H9 (cell line): Measurements from ENCODE around the gene PCARE. TPM values are rescaled to one million over a fixed set of nuclear protein-coding genes. Genes with fewer than 3 reads are reported as not detected.

Experiments used
- DNase-seq: peaks from one replicate; pipeline ENCODE4 v3.0.0-alpha.2; 2017
- H2AFZ ChIP-seq: one replicate; pipeline ENCODE4 v1.6.1; 2013; ENCODE audit warnings: mild to moderate bottlenecking, low read length, control low read depth, moderate library complexity
- H2AK5ac ChIP-seq: 2 replicates; pipeline ENCODE4 v1.6.1; 2013; ENCODE audit warnings: low read length, control low read depth, mixed read lengths; ENCODE audit not compliant: insufficient read length
- H2BK120ac ChIP-seq: one replicate; pipeline ENCODE4 v1.6.1; 2013; ENCODE audit warnings: low read depth, mild to moderate bottlenecking, low read length, control low read depth, inconsistent platforms; ENCODE audit not compliant: poor library complexity, severe bottlenecking
- H2BK12ac ChIP-seq: 2 replicates; pipeline ENCODE4 v1.6.1; 2013; ENCODE audit warnings: low read length, control low read depth, mixed read lengths, low read depth; ENCODE audit not compliant: insufficient read length
- H2BK15ac ChIP-seq: 2 replicates; pipeline ENCODE4 v1.6.1; 2013; ENCODE audit warnings: low read depth, low read length, control low read depth
- H2BK20ac ChIP-seq: one replicate; pipeline ENCODE4 v1.6.1; 2013; ENCODE audit warnings: low read depth, mild to moderate bottlenecking, low read length, control low read depth, inconsistent platforms; ENCODE audit not compliant: poor library complexity, severe bottlenecking
- H2BK5ac ChIP-seq: 2 replicates; pipeline ENCODE4 v1.6.1; 2013; ENCODE audit warnings: low read length, control low read depth, mixed read lengths; ENCODE audit not compliant: insufficient read length
- H3K14ac ChIP-seq: 2 replicates; pipeline ENCODE4 v1.6.1; 2013; ENCODE audit warnings: low read length, control low read depth; ENCODE audit not compliant: insufficient read depth
- H3K18ac ChIP-seq: 2 replicates; pipeline ENCODE4 v1.6.1; 2013; ENCODE audit warnings: low read depth, mild to moderate bottlenecking, mixed read lengths, low read length, control low read depth; ENCODE audit not compliant: insufficient read length
- H3K23ac ChIP-seq: 2 replicates; pipeline ENCODE4 v1.6.1; 2013; ENCODE audit warnings: low read length, control low read depth, mixed read lengths, low read depth; ENCODE audit not compliant: insufficient read length
- H3K23me2 ChIP-seq: 2 replicates; pipeline ENCODE4 v1.6.1; 2013; ENCODE audit warnings: low read depth, mild to moderate bottlenecking, mixed read lengths, low read length, control low read depth; ENCODE audit not compliant: insufficient read length, poor library complexity, severe bottlenecking
- H3K27ac ChIP-seq: 2 replicates; pipeline ENCODE4 v1.5.1; 2013; ENCODE audit warnings: low read length, control low read depth, mixed read lengths, low read depth; ENCODE audit not compliant: insufficient read length
- H3K27me3 ChIP-seq: 2 replicates; pipeline ENCODE4 v1.6.1; 2013; ENCODE audit warnings: low read length, control low read depth, inconsistent platforms; ENCODE audit not compliant: insufficient read depth
- H3K4ac ChIP-seq: 2 replicates; pipeline ENCODE4 v1.6.1; 2013; ENCODE audit warnings: low read depth, mild to moderate bottlenecking, control low read depth, inconsistent platforms, low read length, moderate library complexity
- H3K4me1 ChIP-seq: 2 replicates; pipeline ENCODE4 v1.6.1; 2013; ENCODE audit warnings: low read length, control low read depth, inconsistent platforms; ENCODE audit not compliant: insufficient read depth
- H3K4me2 ChIP-seq: 2 replicates; pipeline ENCODE4 v1.6.1; 2013; ENCODE audit warnings: low read length, control low read depth, mixed read lengths; ENCODE audit not compliant: insufficient read length, insufficient read depth
- H3K56ac ChIP-seq: 2 replicates; pipeline ENCODE4 v1.6.1; 2013; ENCODE audit warnings: low read depth, mild to moderate bottlenecking, mixed read lengths, low read length, control low read depth; ENCODE audit not compliant: insufficient read length
- H3K79me1 ChIP-seq: 2 replicates; pipeline ENCODE4 v1.6.1; 2013; ENCODE audit warnings: low read depth, mild to moderate bottlenecking, moderate library complexity, low read length, control low read depth, inconsistent platforms; ENCODE audit not compliant: insufficient read depth, poor library complexity, severe bottlenecking
- H3K79me2 ChIP-seq: 2 replicates; pipeline ENCODE4 v1.6.1; 2013; ENCODE audit warnings: low read length, control low read depth, inconsistent platforms; ENCODE audit not compliant: insufficient read depth
- H3K9ac ChIP-seq: 2 replicates; pipeline ENCODE4 v1.6.1; 2013; ENCODE audit warnings: low read length, control low read depth, mixed read lengths; ENCODE audit not compliant: insufficient read length; ENCODE audit errors: extremely low read depth
- H3K9me3 ChIP-seq: one replicate; pipeline ENCODE4 v1.6.1; 2013; ENCODE audit warnings: low read depth, low read length, inconsistent platforms; ENCODE audit not compliant: control insufficient read depth
- H3T11ph ChIP-seq: one replicate; pipeline ENCODE4 v1.6.1; 2013; ENCODE audit warnings: mild to moderate bottlenecking, low read length, control low read depth, inconsistent platforms
- H4K20me1 ChIP-seq: one replicate; pipeline ENCODE4 v1.6.1; 2013; ENCODE audit not compliant: control insufficient read depth, insufficient read length, insufficient read depth
- H4K5ac ChIP-seq: 2 replicates; pipeline ENCODE4 v1.6.1; 2013; ENCODE audit warnings: low read depth, mild to moderate bottlenecking, mixed read lengths, low read length, control low read depth; ENCODE audit not compliant: insufficient read length
- H4K8ac ChIP-seq: replicated peaks from 2 replicates; pipeline ENCODE4 v1.6.1; 2013; ENCODE audit warnings: low read length, control low read depth, mixed read lengths, low read depth; ENCODE audit not compliant: insufficient read length
- H4K91ac ChIP-seq: 2 replicates; pipeline ENCODE4 v1.6.1; 2013; ENCODE audit warnings: low read depth, mild to moderate bottlenecking, moderate library complexity, mixed read lengths, low read length, control low read depth; ENCODE audit not compliant: insufficient read length
- H3K27ac Mint-ChIP-seq, 3 experiments: 2 replicates in 2 of 3; 3 replicates in 1 of 3; pipeline ENCODE4 v1.8.0; 2020 to 2021; ENCODE audit warnings: mixed read lengths in 3 of 3, mild to moderate bottlenecking in 1 of 3, moderate library complexity in 1 of 3
- H3K27me3 Mint-ChIP-seq: 2 replicates; pipeline ENCODE4 v1.8.0; 2021; ENCODE audit warnings: low read depth, mild to moderate bottlenecking, moderate library complexity, mixed read lengths
- H3K36me3 Mint-ChIP-seq, 3 experiments: 2 replicates in 2 of 3; 3 replicates in 1 of 3; pipeline ENCODE4 v1.8.0; 2020 to 2021; ENCODE audit warnings: low read depth in 3 of 3, mixed read lengths in 3 of 3; ENCODE audit not compliant: insufficient read depth in 1 of 3
- H3K4me1 Mint-ChIP-seq, 2 experiments: 2 replicates each; pipeline ENCODE4 v1.8.0; 2020; ENCODE audit warnings: mixed read lengths in 2 of 2
- H3K4me3 Mint-ChIP-seq, 2 experiments: 2 replicates in 1 of 2; 3 replicates in 1 of 2; pipeline ENCODE4 v1.8.0; 2020 to 2021; ENCODE audit warnings: mild to moderate bottlenecking in 2 of 2, mixed read lengths in 2 of 2, moderate library complexity in 1 of 2
- H3K9me3 Mint-ChIP-seq, 2 experiments: 2 replicates in 1 of 2; 3 replicates in 1 of 2; pipeline ENCODE4 v1.8.0; 2020; ENCODE audit warnings: mild to moderate bottlenecking in 2 of 2, mixed read lengths in 2 of 2, moderate library complexity in 1 of 2
- WGBS: extraction: QIAGEN DNeasy Blood & Tissue Kit; methylation state at CpG from one replicate; pipeline ENCODE4 v1.1.7; 2013; ENCODE audit warnings: missing lambda C conversion rate, low lambda C conversion rate, mixed read lengths; ENCODE audit not compliant: insufficient read length; ENCODE audit errors: extremely low coverage; 5-methylcytosine and 5-hydroxymethylcytosine counted together
- total RNA-seq: library from RNA; stranded (reverse); gene quantifications from 2 replicates; pipeline ENCODE4 v1.2.1, GENCODE V29; 2021
- TF ChIP-seq, protein P1 (sequence below): fragments of 200-600 bp; sonication (generic); conservative IDR thresholded peaks from 3 replicates; pipeline ENCODE4 v1.8.0; 2021; ENCODE audit warnings: antibody characterized with exemption, mild to moderate bottlenecking

Gene PCARE
- total RNA-seq, 1 experiment from 2014 or later = not detected

DNA sequence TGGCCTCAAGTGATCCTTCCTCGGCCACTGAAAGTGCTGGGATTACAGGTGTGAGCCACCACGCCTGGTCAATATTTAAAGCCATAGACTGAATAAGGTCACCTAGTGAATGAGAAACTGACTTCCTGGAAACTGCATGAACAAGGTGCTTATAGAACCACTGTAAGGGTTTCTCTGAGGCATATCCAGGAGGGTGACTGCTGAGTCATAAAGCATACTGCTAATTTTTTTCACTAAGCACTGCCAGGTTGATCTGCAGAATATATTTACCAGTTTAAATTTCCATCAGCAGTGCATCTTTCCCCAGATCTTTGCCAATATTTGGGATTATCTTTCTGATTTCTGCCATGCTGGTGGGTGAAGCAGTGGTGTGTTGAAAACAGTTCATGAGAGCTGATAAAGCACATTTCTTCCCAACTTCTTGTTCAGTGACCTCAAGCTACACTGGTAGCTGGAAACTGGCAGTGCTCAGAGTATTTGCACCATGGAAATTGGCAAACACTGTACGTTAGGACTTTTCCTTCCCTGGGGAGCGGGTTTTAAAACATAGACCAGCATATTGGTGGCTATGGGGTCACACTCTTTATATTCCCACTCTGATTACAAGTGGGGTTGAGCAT is 36.7 kb upstream of the PCARE start:
- Histone ChIP-seq H3K4me2 (no peak overlapping the region), H3T11ph (no peak overlapping the region), H4K20me1 (no peaks in the 10 kb centered on the region), H3K27ac (no peak overlapping the region), H3K23me2 (peaks cover 2% of the 10 kb centered on the region), H2BK20ac (no peak overlapping the region), H3K23ac (no peak overlapping the region), H4K5ac (no peak overlapping the region), H3K79me2 (no peaks in the 10 kb centered on the region), H3K27me3 (peaks cover 24% of the 10 kb centered on the region; the same call in 1 of the 2 replicates), H2BK15ac (no peak overlapping the region), H2AK5ac (no peak overlapping the region), H2BK120ac (no peak overlapping the region), H4K91ac (no peak overlapping the region), H3K9me3 (no peaks in the 10 kb centered on the region), H3K4me1 (no peaks in the 10 kb centered on the region), H2BK5ac (no peak overlapping the region), H3K14ac (no peak overlapping the region), H3K4ac (no peak overlapping the region), H3K79me1 (no peaks in the 10 kb centered on the region), H2BK12ac (no peak overlapping the region), H2AFZ (no peak overlapping the region), H3K56ac (no peak overlapping the region), H4K8ac (no peak overlapping the region), H3K9ac (no peak overlapping the region), H3K18ac (no peak overlapping the region)
- no peak for DNase-seq
- no peaks in the 10 kb centered on the region; a peak in 1 of 5 replicates for H3K9me3 Mint-ChIP-seq
- H3K27me3 Mint-ChIP-seq = peaks cover 51% of the 10 kb centered on the region
- no peak overlapping the region for H3K27ac Mint-ChIP-seq
- WGBS = no CpG with 5 or more reads among the region's 4 CpGs
- TF ChIP-seq, protein P1, sequence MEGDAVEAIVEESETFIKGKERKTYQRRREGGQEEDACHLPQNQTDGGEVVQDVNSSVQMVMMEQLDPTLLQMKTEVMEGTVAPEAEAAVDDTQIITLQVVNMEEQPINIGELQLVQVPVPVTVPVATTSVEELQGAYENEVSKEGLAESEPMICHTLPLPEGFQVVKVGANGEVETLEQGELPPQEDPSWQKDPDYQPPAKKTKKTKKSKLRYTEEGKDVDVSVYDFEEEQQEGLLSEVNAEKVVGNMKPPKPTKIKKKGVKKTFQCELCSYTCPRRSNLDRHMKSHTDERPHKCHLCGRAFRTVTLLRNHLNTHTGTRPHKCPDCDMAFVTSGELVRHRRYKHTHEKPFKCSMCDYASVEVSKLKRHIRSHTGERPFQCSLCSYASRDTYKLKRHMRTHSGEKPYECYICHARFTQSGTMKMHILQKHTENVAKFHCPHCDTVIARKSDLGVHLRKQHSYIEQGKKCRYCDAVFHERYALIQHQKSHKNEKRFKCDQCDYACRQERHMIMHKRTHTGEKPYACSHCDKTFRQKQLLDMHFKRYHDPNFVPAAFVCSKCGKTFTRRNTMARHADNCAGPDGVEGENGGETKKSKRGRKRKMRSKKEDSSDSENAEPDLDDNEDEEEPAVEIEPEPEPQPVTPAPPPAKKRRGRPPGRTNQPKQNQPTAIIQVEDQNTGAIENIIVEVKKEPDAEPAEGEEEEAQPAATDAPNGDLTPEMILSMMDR = no peak
- H3K36me3 Mint-ChIP-seq = no peaks in the 10 kb centered on the region
- peaks cover 3 to 5% of the 10 kb centered on the region in 2 experiments for H3K4me1 Mint-ChIP-seq
- H3K4me3 Mint-ChIP-seq = no peak overlapping the region
